GM12891 (cell line): ENCODE data around the gene CD81.

ENCODE experiments used
- DNase-seq: peaks from one replicate; pipeline ENCODE4 v3.0.0; 2011; ENCODE audit warnings: low spot score; ENCODE audit not compliant: insufficient read length
- FAIRE-seq: peaks from 2 replicates; lab custom pipeline; 2011; peaks lifted over from hg19 to GRCh38; lab: Jason Lieb, UNC
- PAX5 ChIP-seq: IDR thresholded peaks from 2 replicates; pipeline ENCODE4 v1.6.1; 2011; ENCODE audit warnings: low read length, moderate library complexity, mild to moderate bottlenecking; ENCODE audit not compliant: insufficient read depth, severe bottlenecking
- POLR2A ChIP-seq: IDR thresholded peaks from 2 replicates; pipeline ENCODE4 v1.6.1; 2011; ENCODE audit warnings: low read depth, low read length, control low read depth
- POLR2AphosphoS5 ChIP-seq: IDR thresholded peaks from 2 replicates; pipeline ENCODE4 v1.6.1; 2011; ENCODE audit warnings: low read depth, low read length, control low read depth
- POU2F2 ChIP-seq: IDR thresholded peaks from 2 replicates; pipeline ENCODE4 v1.6.1; 2011; ENCODE audit warnings: low read depth, mild to moderate bottlenecking, control low read depth, low read length, moderate library complexity
- SPI1 ChIP-seq: IDR thresholded peaks from 2 replicates; pipeline ENCODE4 v1.6.1; 2011; ENCODE audit warnings: low read depth, low read length, control low read depth
- TAF1 ChIP-seq: IDR thresholded peaks from 2 replicates; pipeline ENCODE4 v1.6.1; 2011; ENCODE audit warnings: low read depth, low read length, control low read depth

The CD81 gene

DNA sequence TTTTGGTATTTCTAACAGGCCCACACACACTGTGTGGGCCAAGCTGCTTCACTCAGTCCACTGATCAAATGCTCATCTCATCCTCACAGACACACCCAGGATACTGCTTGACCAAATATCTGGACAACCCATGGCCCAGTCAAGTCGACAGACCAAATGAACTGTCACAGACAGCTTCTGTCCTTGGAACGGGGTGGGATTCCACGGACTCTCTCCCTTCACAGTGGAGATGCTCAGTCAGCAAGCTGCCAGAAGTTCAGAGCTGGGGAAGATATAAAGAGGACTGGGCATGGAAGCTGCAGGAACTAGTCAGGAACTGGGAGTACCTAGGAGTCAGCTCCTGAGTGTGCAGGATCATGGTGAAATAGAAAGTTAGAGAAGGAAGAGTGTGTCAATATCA is 34.6 kb upstream of the CD81 start:
- no peak for TF ChIP-seq SPI1
- no peak for TF ChIP-seq PAX5
- TF ChIP-seq POU2F2: no peak
- TF ChIP-seq POLR2A: no peak
- TF ChIP-seq TAF1: no peak
- TF ChIP-seq POLR2AphosphoS5: no peak
- FAIRE-seq (no peak), DNase-seq (no peak)

DNA sequence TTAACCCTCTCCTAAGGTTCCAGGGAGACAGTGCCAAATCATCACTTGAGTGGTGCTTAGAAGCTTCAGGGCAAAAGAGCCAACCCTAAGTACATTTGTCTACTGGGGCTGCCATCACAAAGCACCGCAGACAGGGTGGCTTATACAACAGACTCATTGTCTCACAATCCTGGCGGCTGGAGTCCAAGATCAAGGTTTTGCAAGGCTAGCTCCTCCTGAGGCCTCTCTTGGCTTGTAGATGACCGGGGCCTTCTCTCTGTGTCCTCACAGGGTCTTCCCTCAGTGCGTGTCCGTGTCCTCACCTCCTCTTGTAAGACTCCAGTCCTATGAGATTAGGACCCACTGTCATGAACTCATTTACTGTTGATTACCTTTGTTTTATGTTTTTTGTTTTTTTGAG is 34.1 kb upstream of the CD81 start:
- FAIRE-seq (no peak), DNase-seq (no peak)
- TF ChIP-seq PAX5: no peak
- no peak for TF ChIP-seq POU2F2
- no peak for TF ChIP-seq TAF1
- no peak for TF ChIP-seq SPI1
- no peak for TF ChIP-seq POLR2A
- no peak for TF ChIP-seq POLR2AphosphoS5

DNA sequence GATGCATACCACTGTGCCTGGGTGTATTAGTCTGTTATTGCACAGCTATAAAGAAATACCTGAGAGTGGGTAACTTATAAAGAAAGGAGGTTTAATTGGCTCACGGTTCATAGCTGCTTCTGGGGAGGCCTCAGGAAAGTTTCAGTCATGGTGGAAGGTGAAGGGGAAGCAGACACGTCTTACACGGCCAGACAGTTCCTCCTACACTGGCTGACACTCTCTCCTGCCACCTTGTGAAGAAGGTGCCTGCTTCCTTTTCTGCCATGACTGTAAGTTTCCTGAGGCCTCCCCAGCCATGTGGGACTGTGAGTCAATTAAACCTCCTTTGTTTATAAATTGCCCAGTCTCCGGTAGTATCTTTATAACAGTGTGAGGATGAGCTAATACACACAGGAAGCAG is 33.6 kb upstream of the CD81 start:
- FAIRE-seq: no peak

DNA sequence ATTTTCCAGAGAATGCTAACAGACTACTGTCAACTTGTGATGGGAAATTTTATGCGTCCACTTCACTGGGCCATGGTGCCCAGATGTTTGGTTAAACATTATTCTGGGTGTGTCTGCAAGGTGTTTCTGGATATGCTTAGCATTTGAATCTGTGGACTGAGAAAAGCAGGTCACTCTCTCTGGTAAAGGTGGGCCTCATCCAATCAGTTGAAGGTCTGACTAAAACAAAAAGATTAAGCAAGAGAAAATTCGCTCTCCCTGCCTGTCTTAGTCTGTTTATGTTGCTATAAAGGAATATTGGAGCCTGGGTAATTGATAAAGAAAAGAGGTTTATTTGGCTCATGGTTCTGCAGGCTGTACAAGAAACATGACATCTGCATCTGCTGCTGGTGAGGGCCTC is 32.1 kb upstream of the CD81 start:
- FAIRE-seq (no peak), DNase-seq (no peak)
- no peak for TF ChIP-seq POU2F2
- TF ChIP-seq PAX5: no peak
- TF ChIP-seq POLR2A: no peak
- no peak for TF ChIP-seq POLR2AphosphoS5
- TF ChIP-seq TAF1: no peak
- TF ChIP-seq SPI1: no peak

More for the DNA sequence above, 33.6 kb upstream of the CD81 start:
- TF ChIP-seq TAF1 (no peak), POLR2AphosphoS5 (no peak), PAX5 (no peak), POLR2A (no peak), POU2F2 (no peak), SPI1 (no peak)
- DNase-seq: no peak

DNA sequence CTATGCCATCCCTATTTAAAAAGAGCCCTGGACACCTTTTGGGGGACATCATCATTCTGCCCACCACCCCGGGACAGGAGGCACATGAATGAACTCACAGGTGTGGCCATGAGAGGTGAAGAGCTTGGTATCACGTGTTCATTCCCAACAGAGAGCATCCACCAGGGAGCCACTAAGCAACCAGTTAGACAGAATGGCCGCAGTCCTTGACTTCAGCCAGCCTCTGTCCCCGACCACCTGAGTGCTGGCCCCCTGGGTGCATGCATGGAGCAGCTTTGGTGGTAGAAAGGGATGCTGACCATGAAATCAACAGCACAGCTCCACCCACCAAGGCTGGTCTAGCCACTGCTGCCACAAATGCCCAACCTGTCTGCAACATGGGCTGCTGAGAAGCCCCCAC is 31.1 kb upstream of the CD81 start:
- FAIRE-seq: no peak
- no peak for TF ChIP-seq SPI1
- TF ChIP-seq PAX5: no peak
- no peak for TF ChIP-seq TAF1
- TF ChIP-seq POU2F2: no peak
- no peak for TF ChIP-seq POLR2A
- no peak for TF ChIP-seq POLR2AphosphoS5
- no peak for DNase-seq

DNA sequence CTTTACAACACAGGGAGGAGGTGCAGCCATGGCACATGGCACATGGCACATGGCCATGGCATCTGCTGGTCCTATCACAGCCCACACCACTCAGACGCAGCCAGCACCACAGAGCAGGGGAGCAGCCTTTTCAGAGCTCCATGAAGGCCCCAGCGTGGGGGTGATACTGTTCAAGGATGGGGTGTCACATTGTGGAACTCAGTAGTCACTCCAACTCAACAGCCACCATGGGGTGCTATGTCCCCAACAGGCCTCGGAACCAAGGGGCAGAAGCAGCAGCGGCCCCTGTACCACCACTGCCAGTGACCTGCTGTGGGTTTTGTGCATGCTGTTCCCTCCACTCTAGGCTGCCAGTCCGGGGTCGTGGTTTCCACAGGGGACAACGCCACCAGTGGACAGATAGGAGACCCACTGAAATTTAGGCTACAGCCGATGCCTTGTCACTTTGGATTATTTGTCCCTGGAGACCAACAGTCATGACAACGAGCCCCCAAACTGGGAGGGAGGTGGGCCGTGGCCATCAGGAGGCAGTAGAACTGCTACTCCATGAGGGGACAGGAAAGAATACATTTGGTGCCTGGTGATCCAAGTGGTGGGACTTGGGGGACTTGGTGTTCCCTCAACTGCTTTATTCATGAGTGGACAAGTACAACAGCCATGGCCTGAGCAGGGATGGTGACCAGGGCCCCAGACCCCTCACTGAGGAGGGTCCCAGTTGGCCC is 30.4 kb upstream of the CD81 start:
- DNase-seq: no peak
- TF ChIP-seq POLR2AphosphoS5: no peak
- no peak for TF ChIP-seq POU2F2
- no peak for TF ChIP-seq POLR2A
- TF ChIP-seq TAF1: no peak
- no peak for TF ChIP-seq PAX5
- no peak for TF ChIP-seq SPI1
- no peak for FAIRE-seq

DNA sequence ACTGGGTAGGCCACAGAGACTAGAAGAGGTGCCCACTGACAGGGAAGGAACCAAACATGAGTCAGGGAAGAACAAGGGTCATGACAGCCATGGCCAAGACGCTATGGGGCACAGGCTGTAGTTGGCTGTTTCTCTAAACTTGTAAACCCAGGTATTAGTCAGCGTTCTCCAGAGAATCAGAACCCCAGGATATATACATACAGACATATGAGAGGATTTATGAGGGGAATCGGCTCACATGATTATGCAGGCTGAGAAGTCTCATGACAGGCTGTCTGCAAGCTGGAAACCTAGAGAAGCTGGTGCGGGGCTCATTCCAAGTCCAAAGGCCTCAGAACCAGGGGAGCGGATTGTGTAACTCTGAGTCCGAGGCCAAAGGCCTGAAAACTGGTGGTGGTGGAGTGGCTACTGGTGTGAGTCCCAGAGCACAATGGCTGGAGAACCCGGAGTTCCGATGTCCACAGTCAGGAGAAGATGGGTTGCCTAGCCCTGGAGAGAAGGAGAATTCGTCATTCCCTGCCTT is 29.7 kb upstream of the CD81 start:
- DNase-seq (no peak), FAIRE-seq (no peak)
- TF ChIP-seq POLR2AphosphoS5 (no peak), POU2F2 (no peak), POLR2A (no peak), TAF1 (no peak), PAX5 (no peak), SPI1 (no peak)

DNA sequence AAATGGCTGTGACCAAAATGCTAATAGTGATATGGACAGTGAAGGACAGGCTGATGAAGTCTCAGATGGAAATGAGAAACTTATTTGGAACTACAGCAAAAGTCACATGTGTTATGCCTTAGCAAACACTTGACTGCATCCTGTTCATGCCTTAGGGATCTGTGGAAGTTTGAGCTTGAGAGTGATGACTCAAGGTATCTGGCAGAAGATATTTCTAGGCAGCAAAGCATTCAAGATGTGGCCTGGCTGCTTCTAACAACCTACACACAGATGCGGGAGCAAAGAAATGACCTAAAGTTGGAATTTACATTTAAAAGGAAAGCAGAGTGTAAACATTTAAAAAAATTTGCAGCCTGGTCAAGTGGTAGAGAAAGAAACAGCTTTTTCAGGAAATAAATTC is 28.1 kb upstream of the CD81 start:
- FAIRE-seq: no peak
- TF ChIP-seq POU2F2 (no peak), PAX5 (no peak), TAF1 (no peak), POLR2AphosphoS5 (no peak), SPI1 (no peak), POLR2A (no peak)
- no peak for DNase-seq

DNA sequence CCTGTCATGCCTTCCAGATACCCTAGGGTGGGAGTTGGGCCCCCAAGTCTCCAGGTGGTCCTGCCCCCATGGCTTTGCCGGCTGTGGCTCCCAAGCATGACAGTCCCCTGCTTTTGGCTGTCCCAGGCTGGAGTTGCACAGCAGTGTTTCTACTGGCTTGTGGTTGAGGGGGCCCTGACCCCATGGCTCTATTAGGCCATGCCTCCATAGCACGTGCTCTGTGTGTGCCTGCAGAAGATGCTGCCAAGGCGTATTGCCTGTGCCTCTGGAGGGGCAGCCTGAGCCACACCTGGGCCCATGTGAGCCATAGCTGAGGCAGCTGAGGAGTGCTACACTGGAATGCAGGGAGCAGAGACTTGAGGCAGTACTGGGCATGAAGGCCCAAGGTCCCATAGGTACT is 25.4 kb upstream of the CD81 start:
- FAIRE-seq: no peak
- TF ChIP-seq POLR2AphosphoS5 (no peak), TAF1 (no peak), SPI1 (no peak), PAX5 (no peak), POU2F2 (no peak), POLR2A (no peak)
- no peak for DNase-seq

DNA sequence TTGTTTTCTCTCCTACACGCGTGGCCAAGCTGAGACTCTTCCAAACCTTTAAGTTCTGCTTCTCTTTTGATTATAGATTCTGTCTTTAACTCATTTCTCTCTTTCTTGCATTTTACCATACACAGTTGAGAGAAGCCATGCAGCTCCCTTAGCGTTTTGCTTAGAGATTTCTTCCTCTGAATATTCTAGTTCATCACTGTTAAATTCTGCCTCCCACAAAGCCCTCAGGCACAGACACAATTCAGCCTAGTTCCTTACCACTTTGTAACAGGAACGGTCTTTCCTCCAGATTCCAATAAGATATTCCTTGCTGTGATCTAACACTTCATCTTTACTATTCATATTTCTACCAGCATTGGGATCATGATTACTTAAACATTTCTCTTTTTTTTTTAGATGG is 24.7 kb upstream of the CD81 start:
- TF ChIP-seq POLR2AphosphoS5: no peak
- no peak for TF ChIP-seq POLR2A
- no peak for TF ChIP-seq POU2F2
- TF ChIP-seq SPI1: no peak
- no peak for TF ChIP-seq PAX5
- FAIRE-seq: no peak
- DNase-seq: no peak
